Lower lobe of right lung (tissue), 2 donors: ENCODE measurements around the gene ALKBH5. TPM values are rescaled to one million over a fixed set of nuclear protein-coding genes. Genes with fewer than 3 reads are reported as not detected.

Experiments used
- ATAC-seq, 2 donors: fragments of 200-7000 bp; cut with Tn5 transposase; one replicate each; pipeline ENCODE4 v1.9.1; 2020 to 2022; ENCODE audit warnings: mild to moderate bottlenecking in 2 of 2, moderate library complexity in 2 of 2
- DNase-seq: peaks from one replicate; pipeline ENCODE4 v3.0.0-alpha.2; 2020
- H3K27ac ChIP-seq: fragments of 200-600 bp; one replicate; pipeline ENCODE4 v1.8.0; 2022
- H3K27me3 ChIP-seq: fragments of 200-600 bp; one replicate; pipeline ENCODE4 v1.8.0; 2022; ENCODE audit warnings: low read depth
- H3K36me3 ChIP-seq: fragments of 200-600 bp; one replicate; pipeline ENCODE4 v1.8.0; 2022; ENCODE audit warnings: mild to moderate bottlenecking
- H3K4me1 ChIP-seq: fragments of 200-600 bp; one replicate; pipeline ENCODE4 v1.8.0; 2022
- H3K4me3 ChIP-seq: fragments of 200-600 bp; one replicate; pipeline ENCODE4 v1.8.0; 2022; ENCODE audit warnings: mild to moderate bottlenecking
- H3K9me3 ChIP-seq: fragments of 200-600 bp; one replicate; pipeline ENCODE4 v1.8.0; 2022
- intact Hi-C: fragments of 100-400 bp; cut with DNase I; formaldehyde crosslinking; loops from one replicate; pipeline ENCODE4 v1.11.0; 2022
- total RNA-seq: library from RNA; stranded (reverse); fragmentation: NEBNext Ultra II Directional; extraction: Animal tissue kit (Norgen Biotek cat#: 25700); gene quantifications from one replicate; pipeline ENCODE4 v1.2.1, GENCODE V29; 2021
- TF ChIP-seq, protein P1 (sequence below): fragments of 200-600 bp; IDR thresholded peaks from one replicate; pipeline ENCODE4 v1.8.0; 2022; ENCODE audit warnings: antibody characterized with exemption, mild to moderate bottlenecking
- donor health status: DM: no; HTN: yes; CAD: no; lungs with severe emphysema.

The ALKBH5 gene
- total RNA-seq, 1 donor from 2014 or later, result 100 TPM

DNA sequence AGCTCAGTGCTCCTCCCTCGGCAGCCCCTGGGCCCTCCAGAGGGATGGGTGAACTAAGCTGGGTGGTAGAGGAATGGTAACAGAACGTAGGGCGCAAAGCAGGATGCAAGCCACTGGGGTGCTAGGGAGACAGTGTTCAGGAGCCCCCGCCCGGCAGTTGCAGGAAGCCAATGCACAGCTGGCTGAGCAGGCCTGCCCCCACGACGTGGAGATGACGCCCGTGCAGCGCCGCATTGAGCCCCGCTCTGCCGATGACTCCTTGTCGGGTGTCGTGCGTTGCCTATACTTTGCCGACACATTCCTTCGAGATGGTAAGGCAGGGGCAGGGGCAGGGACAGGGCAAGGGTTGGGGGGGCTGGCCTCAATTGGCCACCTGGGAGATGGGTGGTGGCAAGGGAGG is 54.7 kb downstream of the ALKBH5 start:
- Histone ChIP-seq H3K27ac (no peak overlapping the region), H3K4me3 (no peak overlapping the region), H3K9me3 (no peaks in the 10 kb centered on the region), H3K4me1 (no peaks in the 10 kb centered on the region), H3K27me3 (no peaks in the 10 kb centered on the region), H3K36me3 (peaks cover 66% of the 10 kb centered on the region)
- TF ChIP-seq, protein P1, sequence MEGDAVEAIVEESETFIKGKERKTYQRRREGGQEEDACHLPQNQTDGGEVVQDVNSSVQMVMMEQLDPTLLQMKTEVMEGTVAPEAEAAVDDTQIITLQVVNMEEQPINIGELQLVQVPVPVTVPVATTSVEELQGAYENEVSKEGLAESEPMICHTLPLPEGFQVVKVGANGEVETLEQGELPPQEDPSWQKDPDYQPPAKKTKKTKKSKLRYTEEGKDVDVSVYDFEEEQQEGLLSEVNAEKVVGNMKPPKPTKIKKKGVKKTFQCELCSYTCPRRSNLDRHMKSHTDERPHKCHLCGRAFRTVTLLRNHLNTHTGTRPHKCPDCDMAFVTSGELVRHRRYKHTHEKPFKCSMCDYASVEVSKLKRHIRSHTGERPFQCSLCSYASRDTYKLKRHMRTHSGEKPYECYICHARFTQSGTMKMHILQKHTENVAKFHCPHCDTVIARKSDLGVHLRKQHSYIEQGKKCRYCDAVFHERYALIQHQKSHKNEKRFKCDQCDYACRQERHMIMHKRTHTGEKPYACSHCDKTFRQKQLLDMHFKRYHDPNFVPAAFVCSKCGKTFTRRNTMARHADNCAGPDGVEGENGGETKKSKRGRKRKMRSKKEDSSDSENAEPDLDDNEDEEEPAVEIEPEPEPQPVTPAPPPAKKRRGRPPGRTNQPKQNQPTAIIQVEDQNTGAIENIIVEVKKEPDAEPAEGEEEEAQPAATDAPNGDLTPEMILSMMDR, result no peak
- ATAC-seq, result no peak
- intact Hi-C loops, result no loop called here
- no peak for DNase-seq

DNA sequence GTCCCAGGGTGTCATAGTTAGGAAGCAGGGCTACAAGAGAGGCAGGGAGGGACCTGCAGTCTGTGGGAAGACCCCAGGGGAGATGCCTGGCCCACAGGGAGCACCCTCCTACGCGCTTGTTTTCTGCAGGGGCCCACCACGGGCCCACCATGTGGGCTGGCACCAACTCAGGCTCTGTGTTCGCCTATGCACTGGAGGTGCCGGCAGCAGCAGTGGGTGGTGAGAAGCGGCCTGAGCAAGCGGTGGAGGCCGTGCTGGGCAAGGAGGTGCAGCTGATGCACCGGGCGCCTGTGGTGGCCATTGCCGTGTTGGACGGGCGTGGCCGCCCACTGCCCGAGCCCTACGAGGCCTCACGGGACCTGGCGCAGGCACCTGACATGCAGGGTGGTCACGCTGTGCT is 56.8 kb downstream of the ALKBH5 start:
- H3K9me3 ChIP-seq, result no peaks in the 10 kb centered on the region
- TF ChIP-seq, protein P1, result no peak
- no peaks in the 10 kb centered on the region for H3K4me1 ChIP-seq
- peaks cover 62% of the 10 kb centered on the region for H3K36me3 ChIP-seq
- DNase-seq (no peak), ATAC-seq (no peak)
- H3K4me3 ChIP-seq, result no peak overlapping the region
- no peaks in the 10 kb centered on the region for H3K27me3 ChIP-seq
- intact Hi-C loops, result no loop called here
- no peak overlapping the region for H3K27ac ChIP-seq

DNA sequence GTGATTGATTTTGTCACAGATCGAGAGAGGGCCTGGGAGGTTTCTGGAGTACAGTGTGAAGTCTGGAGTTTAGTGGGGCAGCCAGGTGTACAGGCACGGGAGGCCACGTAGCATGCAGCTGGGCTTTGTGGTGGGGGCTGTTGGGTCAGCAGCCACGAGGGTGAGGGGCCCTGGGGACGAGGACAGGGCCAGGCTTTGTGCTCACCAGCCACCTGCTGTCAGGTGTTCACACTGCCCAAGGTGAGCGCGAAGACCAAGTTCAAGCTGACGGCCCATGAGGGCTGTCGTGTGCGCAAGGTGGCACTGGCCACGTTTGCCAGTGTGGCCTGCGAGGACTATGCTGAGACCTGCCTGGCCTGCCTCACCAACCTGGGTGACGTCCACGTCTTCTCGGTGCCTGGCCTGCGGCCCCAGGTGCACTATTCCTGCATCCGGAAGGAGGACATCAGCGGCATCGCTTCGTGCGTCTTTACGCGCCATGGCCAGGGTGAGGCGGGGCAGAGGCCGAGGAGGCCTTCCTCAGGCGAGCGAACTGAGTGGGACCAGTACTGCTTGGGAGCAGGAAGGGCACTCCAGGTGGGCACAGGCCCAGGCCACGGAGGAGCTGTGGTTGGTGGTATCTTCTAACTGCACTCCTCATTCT is 57.7 kb downstream of the ALKBH5 start:
- H3K36me3 ChIP-seq, result peaks cover 66% of the 10 kb centered on the region
- H3K27me3 ChIP-seq, result no peaks in the 10 kb centered on the region
- no peak overlapping the region for H3K27ac ChIP-seq
- no peaks in the 10 kb centered on the region for H3K9me3 ChIP-seq
- H3K4me3 ChIP-seq, result no peak overlapping the region
- DNase-seq, result no peak
- ATAC-seq, result no peak
- intact Hi-C loops, result no loop called here
- TF ChIP-seq, protein P1, result no peak
- no peaks in the 10 kb centered on the region for H3K4me1 ChIP-seq

DNA sequence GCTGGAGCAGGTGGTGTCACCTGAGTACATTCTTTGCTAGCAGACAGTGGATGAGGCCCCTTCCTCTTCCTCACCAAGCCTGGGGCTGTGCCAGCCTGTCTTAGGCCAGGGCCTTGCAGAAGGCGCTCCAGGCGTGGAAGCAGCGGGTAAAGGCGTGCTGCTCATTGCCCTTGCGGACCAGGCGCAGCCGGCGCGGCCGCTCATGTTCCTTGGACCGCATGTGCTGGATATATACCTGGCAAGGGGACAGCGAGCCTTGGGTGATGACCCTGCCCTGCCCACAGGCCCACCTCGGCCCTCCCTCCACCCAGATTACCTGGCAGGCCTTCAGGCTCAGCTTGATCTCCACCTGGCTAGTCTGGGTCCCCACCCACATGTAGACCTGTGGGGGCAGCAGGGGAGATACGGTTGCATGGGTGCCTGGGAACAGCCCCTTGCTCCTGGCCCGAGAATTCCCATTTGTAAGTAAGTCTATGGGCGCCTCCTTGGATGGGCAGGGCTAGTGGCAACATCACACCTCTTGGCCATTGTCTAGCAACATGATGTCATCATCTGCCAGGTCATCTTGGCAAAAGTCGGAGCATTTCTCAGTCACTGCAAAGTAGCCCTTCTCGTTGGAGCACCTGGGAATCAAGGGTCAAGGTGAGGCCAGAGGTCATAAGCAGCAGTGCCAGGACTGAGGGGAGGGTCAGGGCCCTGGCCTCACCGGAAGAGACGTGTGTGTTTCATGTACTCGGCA is 61.6 kb downstream of the ALKBH5 start:
- TF ChIP-seq, protein P1, result no peak
- Histone ChIP-seq H3K27ac (no peak overlapping the region), H3K9me3 (no peaks in the 10 kb centered on the region), H3K27me3 (no peaks in the 10 kb centered on the region), H3K4me3 (no peak overlapping the region), H3K36me3 (peaks cover 83% of the 10 kb centered on the region), H3K4me1 (peaks cover 18% of the 10 kb centered on the region)
- DNase-seq (no peak), ATAC-seq (no peak)
- intact Hi-C loops, result no loop called here

DNA sequence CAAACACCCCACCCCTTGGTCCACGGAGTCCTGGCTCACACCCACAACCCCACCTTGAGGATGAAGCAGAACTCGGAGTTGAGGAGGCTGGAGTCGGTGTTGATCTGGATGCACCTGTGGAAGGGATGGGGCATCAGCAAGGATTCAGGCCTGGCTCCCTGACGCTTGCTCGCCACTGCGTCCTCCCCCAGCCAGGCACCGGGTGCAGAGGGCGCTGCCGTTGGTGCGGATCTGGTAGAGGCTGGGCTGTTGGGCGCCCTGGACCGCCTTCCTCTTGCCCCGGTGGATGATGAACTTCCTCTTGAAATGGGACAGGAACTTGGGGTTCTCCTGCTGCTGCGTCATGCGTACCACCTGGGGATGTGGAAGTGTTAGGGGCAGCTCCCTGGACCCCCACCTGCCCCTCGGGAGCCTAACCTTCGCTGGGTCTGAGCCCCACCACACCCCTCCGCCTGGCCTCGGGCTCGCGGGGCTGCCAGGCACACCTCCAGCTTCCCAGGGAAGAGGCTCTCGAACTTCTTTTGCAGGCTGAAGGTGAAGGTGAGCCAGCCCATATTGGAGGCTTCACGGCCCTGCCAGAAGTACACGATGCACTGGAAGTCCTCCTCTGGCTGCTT is 62.6 kb downstream of the ALKBH5 start:
- H3K27ac ChIP-seq, result no peak overlapping the region
- no peaks in the 10 kb centered on the region for H3K9me3 ChIP-seq
- H3K4me1 ChIP-seq, result peaks cover 18% of the 10 kb centered on the region
- no peak for ATAC-seq
- no peak for DNase-seq
- no peak overlapping the region for H3K4me3 ChIP-seq
- TF ChIP-seq, protein P1, result no peak
- peaks cover 91% of the 10 kb centered on the region for H3K36me3 ChIP-seq
- intact Hi-C loops, result no loop called here
- H3K27me3 ChIP-seq, result no peaks in the 10 kb centered on the region
